ENCODE measurements around the gene NABP2. TPM values are rescaled to one million over a fixed set of nuclear protein-coding genes. Genes with fewer than 3 reads are reported as not detected.

NABP2 gene
- total and polyA plus RNA-seq, 2 donors (not counting 3 experiments of a cell fraction or from before 2014, with no cell fraction given): 42.4 to 59.7 TPM

- POLR2A ChIA-PET: interaction anchor here (1.6 kb wide), 1 partner anchor 37 kb away, joined by 3 read pairs; the partner anchor contains the start of gene RNF41
- Histone ChIP-seq H3K9me3 (replicated peaks; ENCODE audit: control insufficient read depth, insufficient read depth, low read length) (no peaks in the 10 kb centered on the region), H3K4me2 (ENCODE audit: insufficient read depth, low read length) (peak overlapping the region; percentile 80), H2AFZ (ENCODE audit: low read depth, low read length) (peak overlapping the region; percentile 87), H3K79me2 (ENCODE audit: control insufficient read depth, insufficient read depth, low read length) (peaks cover 26% of the 10 kb centered on the region), H4K20me1 (replicated peaks; ENCODE audit: control insufficient read depth, extremely low read depth, insufficient read depth, low read length) (no peaks in the 10 kb centered on the region), H3K27ac (ENCODE audit: insufficient read depth, low read depth, low read length) (no peak overlapping the region), H3K4me1 (ENCODE audit: control insufficient read depth, extremely low read depth, insufficient read depth, low read length) (peaks cover 18% of the 10 kb centered on the region), H3K27me3 (ENCODE audit: control insufficient read depth in 2 of 2, insufficient read depth in 2 of 2, low read length in 2 of 2) (no peaks in the 10 kb centered on the region), H3K9ac (replicated peaks; ENCODE audit: extremely low read depth, insufficient read depth, low read length) (peak overlapping the region; percentile 81), H3K36me3 (ENCODE audit: control insufficient read depth in 2 of 2, extremely low read depth in 1 of 2, insufficient read depth in 2 of 2, low read length in 2 of 2) (peaks cover 11 to 18% of the 10 kb centered on the region in 2 experiments), H3K9me1 (replicated peaks; ENCODE audit: control insufficient read depth, extremely low read depth, insufficient read depth, low read length) (no peaks in the 10 kb centered on the region), H3K4me3 (replicated peaks in 1 of 3; ENCODE audit: insufficient read depth in 1 of 3, low read depth in 1 of 3, low read length in 3 of 3) (peak overlapping the region; percentile 84 to 96 (median 91))
- dilution Hi-C loops (cut with MboI; ENCODE audit: extremely low pct_ligation_motif_present, low sequenced_read_pairs): no loop called here
- DNase-seq (ENCODE audit: low read depth, low spot score) (no peak), FAIRE-seq (no peak)
- TF ChIP-seq CTCF (IDR thresholded peaks at IDR 0.05; ENCODE audit: extremely low read depth in 1 of 2, insufficient read depth in 1 of 2, low read depth in 1 of 2, low read length in 2 of 2): no peak
- no peak for TF ChIP-seq GATA2 (IDR thresholded peaks at IDR 0.05; ENCODE audit: insufficient read depth, insufficient read length, low read depth, low read length)
- no peak for TF ChIP-seq FOS (IDR thresholded peaks at IDR 0.05; ENCODE audit: borderline replicate concordance, insufficient read depth, low read length)
- TF ChIP-seq POLR2AphosphoS5 (IDR thresholded peaks at IDR 0.05; ENCODE audit: insufficient read depth, low read depth, low read length): no peak
- TF ChIP-seq MYC (IDR thresholded peaks at IDR 0.05; ENCODE audit: low read depth, low read length): no peak
- no peak for TF ChIP-seq EZH2 (IDR thresholded peaks at IDR 0.05; ENCODE audit: borderline replicate concordance, low read depth, low read length, severe bottlenecking)
- TF ChIP-seq JUN (IDR thresholded peaks at IDR 0.05; ENCODE audit: borderline replicate concordance, insufficient read depth, insufficient read length, low read depth): no peak
- no peak for TF ChIP-seq POLR2A (IDR thresholded peaks at IDR 0.05; ENCODE audit: low read depth, low read length)
- no peak for TF ChIP-seq MAX (IDR thresholded peaks at IDR 0.05; ENCODE audit: insufficient read depth, insufficient read length)
- intact Hi-C loops (cut with micrococcal nuclease): loop anchor here (1.0 kb wide), 4 partner anchors 7 to 141 kb away; partner anchors contain the start of genes COQ10A, NABP2 and ZC3H10
- no TSS peak for BruUV-seq (replicated peaks)
- CTCF ChIA-PET: interaction anchor here (1.2 to 4.0 kb wide), 9 partner anchors 9 to 205 kb away, joined by 3 to 50 read pairs (median 11); partner anchors contain the start of genes COQ10A, RNF41 and SMARCC2
Observed at GRCh38 chr12:56258820-56259183, 34.7 kb downstream of the NABP2 start.

All from endothelial cell of umbilical vein (primary cell).